Loucy (cell line): ENCODE results near the gene ATP8B3.

Experiments used
- H2AFZ ChIP-seq: fragments of 200-600 bp; sonication (generic); 2 replicates; pipeline ENCODE4 v1.6.0; 2016; ENCODE audit warnings: antibody characterized with exemption, mild to moderate bottlenecking, low read length, moderate library complexity
- H3F3A ChIP-seq: fragments of 200-600 bp; 2 replicates; pipeline ENCODE4 v1.6.0; 2016; ENCODE audit warnings: antibody characterized with exemption, low read depth, mild to moderate bottlenecking
- H3K27me3 ChIP-seq: fragments of 200-600 bp; sonication (generic); 2 replicates; pipeline ENCODE4 v1.6.1; 2014; ENCODE audit warnings: low read length, mild to moderate bottlenecking; ENCODE audit not compliant: insufficient read depth, poor library complexity, severe bottlenecking
- H3K36me3 ChIP-seq: fragments of 200-600 bp; sonication (generic); 2 replicates; pipeline ENCODE4 v1.6.1; 2016; ENCODE audit warnings: low read length; ENCODE audit not compliant: insufficient read depth
- H3K4me1 ChIP-seq: fragments of 200-600 bp; sonication (generic); 2 replicates; pipeline ENCODE4 v1.5.1; 2014; ENCODE audit warnings: low read length, mild to moderate bottlenecking; ENCODE audit not compliant: insufficient read depth, poor library complexity, severe bottlenecking
- H3K4me2 ChIP-seq: fragments of 200-600 bp; sonication (generic); 2 replicates; pipeline ENCODE4 v1.6.0; 2014; ENCODE audit warnings: antibody characterized with exemption, low read length, low read depth, mild to moderate bottlenecking; ENCODE audit not compliant: poor library complexity, severe bottlenecking
- H3K4me3 ChIP-seq: fragments of 200-600 bp; sonication (generic); 2 replicates; pipeline ENCODE4 v1.5.1; 2014; ENCODE audit warnings: low read length, mild to moderate bottlenecking, mixed read lengths; ENCODE audit not compliant: poor library complexity, severe bottlenecking
- H3K79me2 ChIP-seq: fragments of 200-600 bp; sonication (generic); 2 replicates; pipeline ENCODE4 v1.6.1; 2014; ENCODE audit warnings: low read length; ENCODE audit not compliant: insufficient read depth
- H3K9ac ChIP-seq: fragments of 200-600 bp; sonication (generic); 2 replicates; pipeline ENCODE4 v1.6.0; 2014; ENCODE audit warnings: mild to moderate bottlenecking, low read depth, low read length, moderate library complexity; ENCODE audit not compliant: poor library complexity, severe bottlenecking
- H3K9me2 ChIP-seq: fragments of 200-600 bp; sonication (generic); replicated peaks from 2 replicates; pipeline ENCODE4 v1.6.1; 2016; ENCODE audit warnings: low read depth, low read length, mixed read lengths
- H3K9me3 ChIP-seq: fragments of 200-600 bp; sonication (generic); 2 replicates; pipeline ENCODE4 v1.6.1; 2014; ENCODE audit warnings: mild to moderate bottlenecking, antibody characterized with exemption, low read length, low read depth; ENCODE audit not compliant: insufficient read depth
- H4K20me1 ChIP-seq: fragments of 200-600 bp; sonication (generic); 2 replicates; pipeline ENCODE4 v1.6.0; 2014; ENCODE audit warnings: antibody characterized with exemption, low read length, mild to moderate bottlenecking; ENCODE audit not compliant: insufficient read depth, poor library complexity, severe bottlenecking
- EZH2phosphoT487 ChIP-seq: fragments of 200-600 bp; IDR thresholded peaks from 2 replicates; pipeline ENCODE4 v1.6.1; 2018; ENCODE audit warnings: antibody characterized with exemption, mild to moderate bottlenecking, moderate library complexity, borderline replicate concordance
- TF ChIP-seq, protein P1 (sequence below): fragments of 200-600 bp; sonication (generic); conservative IDR thresholded peaks from 2 replicates; pipeline ENCODE4 v1.5.1; 2014; ENCODE audit warnings: mild to moderate bottlenecking, antibody characterized with exemption, low read length

The ATP8B3 gene

DNA sequence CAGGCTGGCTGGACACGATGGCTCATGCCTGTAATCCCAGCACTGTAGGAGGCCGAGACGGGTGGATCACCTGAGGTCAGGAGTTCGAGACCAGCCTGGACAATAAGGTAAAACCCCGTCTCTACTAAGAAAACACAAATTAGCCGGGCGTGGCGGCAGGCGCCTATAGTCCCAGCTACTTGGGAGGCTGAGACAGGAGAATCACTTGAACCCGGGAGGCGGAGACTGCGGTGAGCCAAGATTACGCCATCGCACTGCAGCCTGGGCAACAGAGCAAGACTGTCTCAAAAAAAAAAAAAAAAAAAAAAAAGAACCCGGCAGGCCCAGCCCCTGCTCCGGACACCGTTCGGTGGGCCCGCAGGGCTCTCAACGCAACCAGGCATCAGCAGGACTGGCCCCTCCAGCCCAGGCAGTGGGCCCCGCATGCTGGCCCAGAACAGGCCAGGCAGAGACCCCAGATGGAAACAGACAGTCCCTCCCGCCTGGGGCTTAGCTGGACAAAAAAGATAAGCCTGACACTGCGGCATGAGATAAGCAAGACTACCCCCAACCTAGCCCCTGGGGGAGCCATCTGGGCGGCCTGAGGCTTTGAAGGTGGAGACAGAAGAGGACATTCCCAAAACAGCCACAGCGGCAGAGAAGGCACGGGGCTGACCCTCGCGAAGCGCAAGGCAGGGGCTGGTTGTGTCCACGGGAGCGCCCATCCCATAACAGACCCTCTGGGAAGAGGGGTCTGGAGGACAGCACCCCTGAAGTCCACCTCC lies 24.6 kb upstream of the ATP8B3 start:
- TF ChIP-seq EZH2phosphoT487 = no peak
- TF ChIP-seq, protein P1, sequence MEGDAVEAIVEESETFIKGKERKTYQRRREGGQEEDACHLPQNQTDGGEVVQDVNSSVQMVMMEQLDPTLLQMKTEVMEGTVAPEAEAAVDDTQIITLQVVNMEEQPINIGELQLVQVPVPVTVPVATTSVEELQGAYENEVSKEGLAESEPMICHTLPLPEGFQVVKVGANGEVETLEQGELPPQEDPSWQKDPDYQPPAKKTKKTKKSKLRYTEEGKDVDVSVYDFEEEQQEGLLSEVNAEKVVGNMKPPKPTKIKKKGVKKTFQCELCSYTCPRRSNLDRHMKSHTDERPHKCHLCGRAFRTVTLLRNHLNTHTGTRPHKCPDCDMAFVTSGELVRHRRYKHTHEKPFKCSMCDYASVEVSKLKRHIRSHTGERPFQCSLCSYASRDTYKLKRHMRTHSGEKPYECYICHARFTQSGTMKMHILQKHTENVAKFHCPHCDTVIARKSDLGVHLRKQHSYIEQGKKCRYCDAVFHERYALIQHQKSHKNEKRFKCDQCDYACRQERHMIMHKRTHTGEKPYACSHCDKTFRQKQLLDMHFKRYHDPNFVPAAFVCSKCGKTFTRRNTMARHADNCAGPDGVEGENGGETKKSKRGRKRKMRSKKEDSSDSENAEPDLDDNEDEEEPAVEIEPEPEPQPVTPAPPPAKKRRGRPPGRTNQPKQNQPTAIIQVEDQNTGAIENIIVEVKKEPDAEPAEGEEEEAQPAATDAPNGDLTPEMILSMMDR = no peak
- no peaks in the 10 kb centered on the region for H3K9me3 ChIP-seq
- no peaks in the 10 kb centered on the region for H3K27me3 ChIP-seq
- no peaks in the 10 kb centered on the region for H3K9me2 ChIP-seq
- H3K4me3 ChIP-seq = no peak overlapping the region
- H4K20me1 ChIP-seq = peaks cover 27% of the 10 kb centered on the region
- no peak overlapping the region for H2AFZ ChIP-seq
- H3K4me1 ChIP-seq = no peaks in the 10 kb centered on the region
- no peaks in the 10 kb centered on the region for H3K36me3 ChIP-seq
- H3K79me2 ChIP-seq = peaks cover 72% of the 10 kb centered on the region; the same call in 1 of the 2 replicates
- no peak overlapping the region for H3K4me2 ChIP-seq
- H3F3A ChIP-seq = no peaks in the 10 kb centered on the region
- no peak overlapping the region for H3K9ac ChIP-seq

DNA sequence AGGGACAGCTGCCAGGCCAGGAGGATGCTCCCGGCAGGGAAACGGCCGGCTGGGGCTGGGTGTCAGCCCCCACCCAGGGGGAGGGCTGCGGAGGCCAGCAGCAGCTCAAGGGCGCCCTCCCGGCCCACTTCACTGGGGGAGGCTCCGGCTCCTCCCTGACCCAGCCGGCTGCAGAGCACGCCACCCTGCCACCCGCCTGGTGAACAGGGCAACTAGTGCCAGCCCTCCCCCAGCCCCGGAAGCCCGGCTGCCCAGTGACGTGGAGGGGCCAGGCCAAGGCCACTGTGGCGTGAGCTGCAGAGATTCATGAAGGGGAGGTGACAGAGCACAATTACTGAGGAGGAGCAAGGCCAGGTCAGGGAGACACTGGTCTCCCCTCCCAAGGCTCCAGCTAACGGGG lies 21.5 kb upstream of the ATP8B3 start:
- H3K4me2 ChIP-seq = no peak overlapping the region
- no peak for TF ChIP-seq EZH2phosphoT487
- peaks cover 47% of the 10 kb centered on the region; the same call in 1 of the 2 replicates for H3K79me2 ChIP-seq
- H3K9me2 ChIP-seq = no peaks in the 10 kb centered on the region
- no peak overlapping the region for H3K9ac ChIP-seq
- peaks cover 2% of the 10 kb centered on the region; the same call in 1 of the 2 replicates for H3K36me3 ChIP-seq
- H3K9me3 ChIP-seq = no peaks in the 10 kb centered on the region
- H3K4me1 ChIP-seq = no peaks in the 10 kb centered on the region
- H3F3A ChIP-seq = no peaks in the 10 kb centered on the region
- H4K20me1 ChIP-seq = peaks cover 20% of the 10 kb centered on the region
- no peaks in the 10 kb centered on the region for H3K27me3 ChIP-seq
- no peak overlapping the region for H2AFZ ChIP-seq
- no peak overlapping the region for H3K4me3 ChIP-seq

DNA sequence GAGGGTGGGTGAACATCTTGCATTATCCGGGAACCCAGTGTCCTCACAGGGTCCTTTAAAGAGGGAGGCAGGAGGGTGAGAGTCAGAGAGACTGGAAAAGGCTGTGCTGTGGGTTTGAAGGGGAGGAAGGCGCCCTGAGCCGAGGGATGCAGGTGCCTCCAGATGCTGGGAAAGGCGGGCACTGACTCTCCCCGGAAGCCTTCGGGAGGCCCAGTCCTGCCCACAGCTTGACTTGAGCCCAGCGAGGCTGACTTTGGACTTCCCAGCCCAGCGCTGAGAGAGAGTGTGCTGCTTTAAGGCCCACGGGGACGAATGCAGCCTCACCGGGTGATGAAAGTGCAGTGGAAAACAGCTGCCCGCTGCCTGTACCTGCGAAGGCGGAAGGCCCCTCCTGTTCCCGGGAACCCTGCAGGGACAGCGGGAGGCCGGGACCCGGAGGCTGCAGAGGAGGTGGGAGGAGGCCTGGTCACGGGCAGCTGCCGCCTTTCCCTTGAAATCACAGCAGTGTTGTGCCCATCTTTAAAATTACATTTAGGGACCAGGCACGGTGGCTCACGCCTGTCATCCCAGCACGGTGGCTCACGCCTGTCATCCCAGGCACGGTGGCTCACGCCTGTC lies 20.1 kb upstream of the ATP8B3 start:
- Histone ChIP-seq H3K9me3 (no peaks in the 10 kb centered on the region), H4K20me1 (peaks cover 14% of the 10 kb centered on the region)

More for the DNA sequence above, 20.1 kb upstream of the ATP8B3 start:
- H3F3A ChIP-seq = no peaks in the 10 kb centered on the region
- no peaks in the 10 kb centered on the region for H3K4me1 ChIP-seq
- peaks cover 38% of the 10 kb centered on the region; the same call in 1 of the 2 replicates for H3K79me2 ChIP-seq
- H3K4me3 ChIP-seq = no peak overlapping the region
- H3K9ac ChIP-seq = no peak overlapping the region
- no peaks in the 10 kb centered on the region for H3K9me2 ChIP-seq
- H2AFZ ChIP-seq = no peak overlapping the region
- TF ChIP-seq EZH2phosphoT487 = no peak
- TF ChIP-seq, protein P1 = no peak
- H3K27me3 ChIP-seq = no peaks in the 10 kb centered on the region
- H3K4me2 ChIP-seq = no peak overlapping the region
- H3K36me3 ChIP-seq = peaks cover 7% of the 10 kb centered on the region; the same call in 1 of the 2 replicates
